ENCODE results near the gene NSFL1C.

- no peak for TF ChIP-seq CTCF (conservative IDR thresholded peaks at IDR 0.05; ENCODE audit: low read depth, low read length)
- TF ChIP-seq, protein P1, sequence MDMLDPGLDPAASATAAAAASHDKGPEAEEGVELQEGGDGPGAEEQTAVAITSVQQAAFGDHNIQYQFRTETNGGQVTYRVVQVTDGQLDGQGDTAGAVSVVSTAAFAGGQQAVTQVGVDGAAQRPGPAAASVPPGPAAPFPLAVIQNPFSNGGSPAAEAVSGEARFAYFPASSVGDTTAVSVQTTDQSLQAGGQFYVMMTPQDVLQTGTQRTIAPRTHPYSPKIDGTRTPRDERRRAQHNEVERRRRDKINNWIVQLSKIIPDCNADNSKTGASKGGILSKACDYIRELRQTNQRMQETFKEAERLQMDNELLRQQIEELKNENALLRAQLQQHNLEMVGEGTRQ (IDR thresholded peaks at IDR 0.05; ENCODE audit: low read depth, low read length) = no peak
- TF ChIP-seq BHLHE40 (IDR thresholded peaks at IDR 0.05; ENCODE audit: low read depth, low read length) = no peak
- TF ChIP-seq ELK1 (IDR thresholded peaks at IDR 0.05; ENCODE audit: borderline replicate concordance, low read depth, low read length) = no peak
Observed at GRCh38 chr20:1396702-1397101, 69.9 kb downstream of the NSFL1C start.
